GM19025 (cell line): Measurements from ENCODE around the gene NGRN.

Experiments
- ATAC-seq: cut with Tn5 transposase; IDR thresholded peaks from one replicate; pipeline ENCODE4 v1.9.1; 2021; ENCODE audit warnings: mild to moderate bottlenecking, low read depth, moderate library complexity; ENCODE audit not compliant: unreplicated experiment

Gene NGRN

GRCh38 chr15:90265271-90266060, at the start of gene NGRN:
TSS of gene NGRN (plus strand) at chr15:90265672. CDS start at chr15:90265713, 41 bp downstream.
- peak; percentile 91 for ATAC-seq

GRCh38 chr15:90217671-90218394, 47.6 kb upstream of the NGRN start:
- no peak for ATAC-seq

GRCh38 chr15:90219421-90220141, 45.9 kb upstream of the NGRN start:
- no peak for ATAC-seq

GRCh38 chr15:90221246-90221900, 44.1 kb upstream of the NGRN start:
- ATAC-seq: no peak

- ATAC-seq: no peak
Observed at GRCh38 chr15:90222547-90222946, 42.9 kb upstream of the NGRN start.

- no peak for ATAC-seq
Observed at GRCh38 chr15:90223441-90224165, 41.9 kb upstream of the NGRN start.

- no peak for ATAC-seq
Observed at GRCh38 chr15:90225047-90225446, 40.4 kb upstream of the NGRN start.

GRCh38 chr15:90225504-90226234, 39.8 kb upstream of the NGRN start:
- ATAC-seq: no peak

GRCh38 chr15:90227336-90227735, 38.1 kb upstream of the NGRN start:
- ATAC-seq: no peak

GRCh38 chr15:90227816-90228772, 37.4 kb upstream of the NGRN start:
- no peak for ATAC-seq

- ATAC-seq: no peak
Observed at GRCh38 chr15:90228960-90229359, 36.5 kb upstream of the NGRN start.

GRCh38 chr15:90230071-90230494, 35.4 kb upstream of the NGRN start:
- no peak for ATAC-seq

GRCh38 chr15:90230610-90231009, 34.9 kb upstream of the NGRN start:
- ATAC-seq: no peak

GRCh38 chr15:90231028-90232017, 34.1 kb upstream of the NGRN start:
- no peak for ATAC-seq

- no peak for ATAC-seq
Observed at GRCh38 chr15:90232196-90232595, 33.3 kb upstream of the NGRN start.

GRCh38 chr15:90232941-90233386, 32.5 kb upstream of the NGRN start:
- ATAC-seq: no peak
